GM12891 (cell line): ENCODE results near the gene FN3K.

ENCODE experiments used
- PAX5 ChIP-seq: IDR thresholded peaks from 2 replicates; pipeline ENCODE4 v1.6.1; 2011; ENCODE audit warnings: low read length, moderate library complexity, mild to moderate bottlenecking; ENCODE audit not compliant: insufficient read depth, severe bottlenecking
- POLR2A ChIP-seq: IDR thresholded peaks from 2 replicates; pipeline ENCODE4 v1.6.1; 2011; ENCODE audit warnings: low read depth, low read length, control low read depth
- POLR2AphosphoS5 ChIP-seq: IDR thresholded peaks from 2 replicates; pipeline ENCODE4 v1.6.1; 2011; ENCODE audit warnings: low read depth, low read length, control low read depth
- POU2F2 ChIP-seq: IDR thresholded peaks from 2 replicates; pipeline ENCODE4 v1.6.1; 2011; ENCODE audit warnings: low read depth, mild to moderate bottlenecking, control low read depth, low read length, moderate library complexity
- TAF1 ChIP-seq: IDR thresholded peaks from 2 replicates; pipeline ENCODE4 v1.6.1; 2011; ENCODE audit warnings: low read depth, low read length, control low read depth

GRCh38 chr17:82750241-82750908, 15.0 kb downstream of the FN3K start:
- TF ChIP-seq POLR2A (no peak), TAF1 (no peak), POLR2AphosphoS5 (no peak), PAX5 (no peak), POU2F2 (no peak)
